GM19099 (cell line): ENCODE data around the gene SPOPL.

ENCODE experiments used
- POLR2A ChIP-seq: IDR thresholded peaks from 3 replicates; pipeline ENCODE4 v1.6.1; 2011; ENCODE audit warnings: low read depth; ENCODE audit not compliant: insufficient read length; ENCODE audit errors: extremely low read depth

Gene SPOPL

GRCh38 chr2:138504546-138505235, 3.1 kb downstream of the SPOPL start:
- no peak for TF ChIP-seq POLR2A

- no peak for TF ChIP-seq POLR2A
These were observed 5.7 kb downstream of the SPOPL start for GRCh38 chr2:138507267-138507666.

GRCh38 chr2:138510319-138510718, 8.7 kb downstream of the SPOPL start:
- TF ChIP-seq POLR2A, result no peak

GRCh38 chr2:138512672-138513071, 11.1 kb downstream of the SPOPL start:
- TF ChIP-seq POLR2A, result no peak

GRCh38 chr2:138514173-138514572, 12.6 kb downstream of the SPOPL start:
- TF ChIP-seq POLR2A, result no peak

- TF ChIP-seq POLR2A, result no peak
These were observed 13.5 kb downstream of the SPOPL start for GRCh38 chr2:138515092-138515491.

GRCh38 chr2:138516030-138516704, 14.6 kb downstream of the SPOPL start:
- TF ChIP-seq POLR2A, result no peak

GRCh38 chr2:138518860-138519259, 17.3 kb downstream of the SPOPL start:
- no peak for TF ChIP-seq POLR2A

GRCh38 chr2:138521821-138522220, 20.3 kb downstream of the SPOPL start:
- no peak for TF ChIP-seq POLR2A

GRCh38 chr2:138522556-138522955, 21.0 kb downstream of the SPOPL start:
- no peak for TF ChIP-seq POLR2A

- no peak for TF ChIP-seq POLR2A
These were observed 30.3 kb downstream of the SPOPL start for GRCh38 chr2:138531913-138532312.

- no peak for TF ChIP-seq POLR2A
These were observed 33.2 kb downstream of the SPOPL start for GRCh38 chr2:138534791-138535190.

- TF ChIP-seq POLR2A, result no peak
These were observed 34.7 kb downstream of the SPOPL start for GRCh38 chr2:138536302-138536701.

- no peak for TF ChIP-seq POLR2A
These were observed 35.2 kb downstream of the SPOPL start for GRCh38 chr2:138536740-138537139.

- TF ChIP-seq POLR2A, result no peak
These were observed 35.8 kb downstream of the SPOPL start for GRCh38 chr2:138537170-138537915.

GRCh38 chr2:138548796-138549195, 47.2 kb downstream of the SPOPL start:
- TF ChIP-seq POLR2A, result no peak
